ENCODE results near the gene ITGAX.

GRCh38 chr16:31362476-31363405, 7.8 kb downstream of the ITGAX start:
- TF ChIP-seq CTCF (IDR thresholded peaks at IDR 0.05) (no peak), ZFX (IDR thresholded peaks at IDR 0.05; ENCODE audit: borderline replicate concordance) (no peak)
